GM23248 (cell line): ENCODE results near the gene SERPINI2. TPM values are rescaled to one million over a fixed set of nuclear protein-coding genes. Genes with fewer than 3 reads are reported as not detected.
"Not testable (repeated sequence)": the region's sequence is repeated elsewhere in the genome, so short reads cannot be mapped to it uniquely, and the experiment has no call there.

Source experiments
- DNase-seq: peaks from one replicate; pipeline ENCODE4 v3.0.0-alpha.2; 2015
- H2AFZ ChIP-seq: fragments of 200-600 bp; sonication (generic); 2 replicates; pipeline ENCODE4 v1.6.1; 2016; ENCODE audit warnings: antibody characterized with exemption
- H3F3A ChIP-seq: fragments of 200-600 bp; sonication (generic); 2 replicates; pipeline ENCODE4 v1.6.1; 2016; ENCODE audit warnings: mild to moderate bottlenecking, antibody characterized with exemption, mixed run types; ENCODE audit not compliant: insufficient read depth
- H3K27ac ChIP-seq: fragments of 200-600 bp; sonication (generic); 2 replicates; pipeline ENCODE4 v1.5.1; 2016; ENCODE audit warnings: mild to moderate bottlenecking
- H3K27me3 ChIP-seq: fragments of 200-600 bp; sonication (generic); replicated peaks from 2 replicates; pipeline ENCODE4 v1.6.1; 2016; ENCODE audit warnings: mild to moderate bottlenecking; ENCODE audit not compliant: insufficient read depth
- H3K36me3 ChIP-seq: fragments of 200-600 bp; sonication (generic); 2 replicates; pipeline ENCODE4 v1.6.1; 2016; ENCODE audit warnings: low read depth, mild to moderate bottlenecking
- H3K4me1 ChIP-seq: fragments of 200-600 bp; sonication (generic); 2 replicates; pipeline ENCODE4 v1.6.1; 2016; ENCODE audit warnings: mild to moderate bottlenecking; ENCODE audit not compliant: insufficient read depth
- H3K4me2 ChIP-seq: fragments of 200-600 bp; sonication (generic); one replicate; pipeline ENCODE4 v1.6.1; 2016; ENCODE audit warnings: mild to moderate bottlenecking; ENCODE audit not compliant: unreplicated experiment
- H3K4me3 ChIP-seq: fragments of 200-600 bp; sonication (generic); 2 replicates; pipeline ENCODE4 v1.5.1; 2016; ENCODE audit warnings: mild to moderate bottlenecking
- H3K79me2 ChIP-seq: fragments of 200-600 bp; sonication (generic); 2 replicates; pipeline ENCODE4 v1.6.1; 2016; ENCODE audit warnings: mild to moderate bottlenecking; ENCODE audit not compliant: insufficient read depth
- H3K9ac ChIP-seq: fragments of 200-600 bp; sonication (generic); 2 replicates; pipeline ENCODE4 v1.6.1; 2016; ENCODE audit warnings: mild to moderate bottlenecking
- H3K9me2 ChIP-seq: fragments of 200-600 bp; sonication (generic); 2 replicates; pipeline ENCODE4 v1.6.1; 2016; ENCODE audit warnings: mixed run types, mild to moderate bottlenecking, moderate library complexity; ENCODE audit not compliant: insufficient read depth
- H3K9me3 ChIP-seq: fragments of 200-600 bp; sonication (generic); one replicate; pipeline ENCODE4 v1.6.1; 2017; ENCODE audit warnings: low read depth
- H4K20me1 ChIP-seq: fragments of 200-600 bp; sonication (generic); 2 replicates; pipeline ENCODE4 v1.6.0; 2016; ENCODE audit not compliant: insufficient read depth
- EZH2 ChIP-seq: fragments of 200-600 bp; sonication (generic); IDR thresholded peaks from 2 replicates; pipeline ENCODE4 v1.6.1; 2018; ENCODE audit warnings: antibody characterized with exemption, mild to moderate bottlenecking; ENCODE audit not compliant: insufficient read depth, poor library complexity, severe bottlenecking
- EZH2phosphoT487 ChIP-seq: fragments of 200-600 bp; sonication (generic); IDR thresholded peaks from 2 replicates; pipeline ENCODE4 v1.6.1; 2018; ENCODE audit warnings: antibody characterized with exemption, moderate library complexity, mild to moderate bottlenecking, low read depth; ENCODE audit not compliant: insufficient read depth
- whole genome bisulfite sequencing, 2 experiments: methylation state at CpG; one replicate each; pipeline ENCODE4 v1.1.6; 2015 to 2017; ENCODE audit warnings: low lambda C conversion rate in 2 of 2, low coverage in 1 of 2; ENCODE audit errors: missing lambda C conversion rate in 2 of 2; 5-methylcytosine and 5-hydroxymethylcytosine counted together
- in situ Hi-C: fragments of 300-500 bp; cut with MboI; formaldehyde crosslinking; loops from 2 replicates; pipeline ENCODE4 v1.15.0; 2020
- polyA plus RNA-seq: library from polyadenylated mRNA; unstranded; fragments of >200 nt; fragmentation: Nextera tagmentation; extraction: Ambion mirVana; gene quantifications from 2 replicates; pipeline ENCODE4 v1.2.1, GENCODE V29; 2016
- total RNA-seq: library from RNA; depleted of rRNA; stranded (reverse); fragments of >200 nt; shearing (Covaris generic); gene quantifications from 2 replicates; pipeline ENCODE4 v1.2.3, GENCODE V29; 2014

The SERPINI2 gene
- total and polyA plus RNA-seq, 2 experiments from 2014 or later, result not detected

DNA sequence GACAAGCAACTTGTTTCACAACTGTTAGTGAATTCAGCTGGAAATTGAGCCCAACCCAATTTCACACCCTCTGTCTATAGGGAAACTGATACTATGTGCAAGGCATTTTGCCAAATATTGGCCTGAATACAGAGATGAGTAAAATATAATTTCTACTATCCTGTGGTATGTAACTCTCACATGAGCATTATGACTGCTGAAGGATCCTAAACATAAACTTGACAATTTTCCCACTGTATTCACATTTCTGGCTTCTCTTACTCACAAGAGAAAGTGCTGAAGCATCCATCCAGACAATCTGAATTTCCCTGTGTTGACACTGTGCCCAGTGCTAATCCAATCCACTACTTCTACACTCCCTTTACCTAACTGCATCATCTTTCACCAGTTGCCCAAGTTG is 28.4 kb downstream of the SERPINI2 start:
- H3K4me3 ChIP-seq, result no peak overlapping the region
- H3K9me2 ChIP-seq, result no peaks in the 10 kb centered on the region
- H3F3A ChIP-seq, result no peaks in the 10 kb centered on the region
- in situ Hi-C loops, result no loop called here
- H3K79me2 ChIP-seq, result no peaks in the 10 kb centered on the region
- H2AFZ ChIP-seq, result no peak overlapping the region
- TF ChIP-seq EZH2, result no peak
- no peak for TF ChIP-seq EZH2phosphoT487
- no peaks in the 10 kb centered on the region for H3K4me1 ChIP-seq
- H3K9ac ChIP-seq, result no peak overlapping the region
- H3K4me2 ChIP-seq, result no peak overlapping the region
- H3K27ac ChIP-seq, result no peak overlapping the region
- no peaks in the 10 kb centered on the region for H3K9me3 ChIP-seq
- DNase-seq, result no peak
- no peaks in the 10 kb centered on the region for H3K36me3 ChIP-seq
- H3K27me3 ChIP-seq, result no peaks in the 10 kb centered on the region
- no peaks in the 10 kb centered on the region for H4K20me1 ChIP-seq

DNA sequence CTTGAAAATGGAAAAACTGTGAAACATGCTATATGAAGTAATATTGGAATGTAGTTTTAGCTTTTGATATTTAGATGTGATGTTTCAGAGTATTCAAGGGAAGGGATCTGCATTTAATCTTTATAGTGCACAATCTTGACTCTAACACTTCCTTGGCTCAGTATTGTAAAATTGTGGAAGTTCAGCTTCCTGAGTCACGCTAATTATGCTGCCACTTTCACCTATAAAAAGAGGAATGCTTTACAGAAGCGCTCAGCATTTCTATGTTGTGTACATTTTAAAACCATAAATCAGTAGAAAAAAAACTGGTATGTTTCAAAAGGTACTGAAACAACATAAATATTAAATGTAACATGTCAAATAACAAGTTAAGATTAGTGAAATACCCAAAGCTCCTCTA is 32.6 kb downstream of the SERPINI2 start:
- no peaks in the 10 kb centered on the region for H4K20me1 ChIP-seq
- H3K4me3 ChIP-seq, result no peak overlapping the region
- 35 to 39% methylated on average over 2 of the region's 2 CpGs for WGBS, 2 experiments
- DNase-seq, result no peak
- no peaks in the 10 kb centered on the region for H3K9me3 ChIP-seq
- no peaks in the 10 kb centered on the region for H3K27me3 ChIP-seq
- no peak overlapping the region for H3K27ac ChIP-seq
- TF ChIP-seq EZH2phosphoT487 (no peak), EZH2 (no peak)
- no peak overlapping the region for H2AFZ ChIP-seq
- in situ Hi-C loops, result no loop called here
- H3K4me1 ChIP-seq, result no peaks in the 10 kb centered on the region
- H3K4me2 ChIP-seq, result no peak overlapping the region
- H3K9ac ChIP-seq, result no peak overlapping the region
- no peaks in the 10 kb centered on the region for H3K36me3 ChIP-seq
- H3K79me2 ChIP-seq, result no peaks in the 10 kb centered on the region
- no peaks in the 10 kb centered on the region for H3K9me2 ChIP-seq
- no peaks in the 10 kb centered on the region for H3F3A ChIP-seq

GRCh38 chr3:167437428-167438139 is 36.3 kb downstream of the SERPINI2 start:
- in situ Hi-C loops, result no loop called here

DNA sequence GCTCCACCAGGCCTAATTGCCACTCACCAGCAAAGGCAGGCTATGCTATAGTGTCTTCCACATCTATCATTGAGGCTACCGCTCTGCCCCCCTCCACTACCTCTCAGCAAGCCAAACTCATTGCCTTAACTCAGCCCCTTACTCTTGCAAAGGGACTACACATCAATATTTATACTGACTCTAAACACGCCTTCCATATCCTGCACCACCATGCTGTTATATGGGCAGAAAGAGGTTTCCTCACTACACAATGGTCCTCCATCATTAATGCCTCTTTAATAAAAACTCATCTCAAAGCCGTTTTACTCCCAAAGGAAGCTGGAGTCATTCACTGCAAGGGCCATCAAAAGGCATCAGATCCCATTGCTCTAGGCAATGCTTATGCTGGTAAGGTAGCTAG is 46.9 kb downstream of the SERPINI2 start:
- H3K9ac ChIP-seq, H3K27me3 ChIP-seq, H3K4me3 ChIP-seq, H3F3A ChIP-seq, H3K4me2 ChIP-seq, in situ Hi-C loops, H3K9me2 ChIP-seq, DNase-seq, H3K36me3 ChIP-seq, H2AFZ ChIP-seq, H4K20me1 ChIP-seq, H3K79me2 ChIP-seq, H3K9me3 ChIP-seq, H3K27ac ChIP-seq, H3K4me1 ChIP-seq: not testable (repeated sequence)
- 24 to 38% methylated on average over 3 of the region's 3 CpGs for WGBS, 2 experiments

More at GRCh38 chr3:167437428-167438139, 36.3 kb downstream of the SERPINI2 start:
- Histone ChIP-seq H2AFZ (no peak overlapping the region), H3K9me3 (no peaks in the 10 kb centered on the region), H3F3A (no peaks in the 10 kb centered on the region), H3K79me2 (no peaks in the 10 kb centered on the region), H3K4me3 (no peak overlapping the region), H3K36me3 (no peaks in the 10 kb centered on the region), H3K27me3 (no peaks in the 10 kb centered on the region), H3K27ac (no peak overlapping the region), H3K9me2 (no peaks in the 10 kb centered on the region), H3K9ac (no peak overlapping the region), H3K4me1 (no peaks in the 10 kb centered on the region), H3K4me2 (no peak overlapping the region), H4K20me1 (no peaks in the 10 kb centered on the region)
- no peak for DNase-seq
- WGBS, 2 experiments, result 12 to 18% methylated on average over 2 of the region's 2 CpGs
- TF ChIP-seq EZH2phosphoT487 (no peak), EZH2 (no peak)

DNA sequence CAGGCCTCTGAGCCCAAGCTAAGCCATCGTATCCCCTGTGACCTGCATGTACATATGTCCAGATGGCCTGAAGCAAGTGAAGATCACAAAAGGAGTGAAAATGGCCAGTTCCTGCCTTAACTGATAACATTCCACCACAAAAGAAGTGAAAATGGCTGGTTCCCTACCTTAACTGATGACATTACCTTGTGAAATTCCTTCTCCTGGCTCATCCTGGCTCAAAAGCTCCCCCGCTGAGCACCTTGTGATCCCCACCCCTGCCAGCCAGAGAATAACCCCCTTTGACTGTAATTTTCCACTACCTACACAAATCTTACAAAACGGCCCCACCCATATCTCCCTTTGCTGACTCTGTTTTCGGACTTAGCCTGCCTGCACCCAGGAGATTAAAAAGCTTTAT is 51.4 kb downstream of the SERPINI2 start:
- not testable (repeated sequence) for DNase-seq, H3K27me3 ChIP-seq, H3K9ac ChIP-seq, H3K36me3 ChIP-seq, H3K79me2 ChIP-seq, H3K9me2 ChIP-seq, H3F3A ChIP-seq, H4K20me1 ChIP-seq, H3K4me1 ChIP-seq, H2AFZ ChIP-seq, H3K4me2 ChIP-seq, H3K27ac ChIP-seq, H3K4me3 ChIP-seq, H3K9me3 ChIP-seq
- in situ Hi-C loops, result loop anchor here (25.0 kb wide), 1 partner anchor 465 kb away; no protein-coding TSS in a partner anchor
- 40 to 46% methylated on average over 4 of the region's 4 CpGs for WGBS, 2 experiments
